GM12878 (cell line): Measurements from ENCODE around the gene NEK10. TPM values are rescaled to one million over a fixed set of nuclear protein-coding genes. Genes with fewer than 3 reads are reported as not detected.

Source experiments
- ATAC-seq: fragments of 200-7000 bp; cut with Tn5 transposase; 3 replicates; pipeline ENCODE4 v1.9.1; 2020; ENCODE audit warnings: mild to moderate bottlenecking, moderate library complexity
- BruUV-seq: library from RNA; stranded (reverse); fragments of 400-500 nt; replicated peaks from 2 replicates; lab custom pipeline; 2021; lab: Mats Ljungman, UMichigan
- CTCF ChIA-PET: fragments of 300-600 bp; sonication (Branson Sonifier 250); formaldehyde crosslinking; extraction: SDS; loops from one replicate; lab custom pipeline; 2021; ENCODE audit warnings: inconsistent platforms; lab: Yijun Ruan, JAX
- POLR2A ChIA-PET: fragments of 350-600 bp; formaldehyde crosslinking; extraction: SDS; loops from one replicate; lab custom pipeline; 2021; ENCODE audit warnings: inconsistent platforms; lab: Charles Lee
- RAD21 ChIA-PET: fragments of 300-600 bp; sonication (Branson Sonifier 250); formaldehyde crosslinking; loops from one replicate; lab custom pipeline; 2023; ENCODE audit warnings: antibody characterized with exemption; ENCODE audit not compliant: unreplicated experiment; lab: Charles Lee
- SMC1A ChIA-PET: fragments of 300-600 bp; sonication (Branson Sonifier 250); formaldehyde crosslinking; loops from one replicate; lab custom pipeline; 2023; ENCODE audit not compliant: unreplicated experiment, uncharacterized antibody; lab: Charles Lee
- DNase-seq: peaks from one replicate; pipeline ENCODE4 v3.0.0-alpha.2; 2011; ENCODE audit warnings: low read depth, low spot score
- FAIRE-seq: peaks from 3 replicates; lab custom pipeline; 2011; peaks lifted over from hg19 to GRCh38; lab: Jason Lieb, UNC
- H2AFZ ChIP-seq: 2 replicates; pipeline ENCODE4 v1.6.0; 2011; ENCODE audit warnings: low read depth, low read length, control low read depth; ENCODE audit not compliant: control insufficient read depth
- H3K27ac ChIP-seq: 2 replicates; pipeline ENCODE4 v1.5.1; 2011; ENCODE audit warnings: control low read depth; ENCODE audit not compliant: control insufficient read depth, insufficient read depth
- H3K27me3 ChIP-seq, 2 experiments: replicated peaks in 1 of 2; 2 replicates each; pipeline versions ENCODE4 v1.6.0 to v1.6.1; 2011; ENCODE audit warnings: low read length in 1 of 2; ENCODE audit not compliant: control insufficient read depth in 2 of 2, insufficient read depth in 2 of 2
- H3K36me3 ChIP-seq, 2 experiments: 2 replicates each; pipeline ENCODE4 v1.5.1; 2011; ENCODE audit warnings: low read length in 1 of 2; ENCODE audit not compliant: control insufficient read depth in 2 of 2, insufficient read depth in 2 of 2
- H3K4me1 ChIP-seq: 2 replicates; pipeline ENCODE4 v1.6.1; 2011; ENCODE audit warnings: mild to moderate bottlenecking, low read length, moderate library complexity, mixed read lengths; ENCODE audit not compliant: control insufficient read depth, insufficient read depth
- H3K4me2 ChIP-seq: 2 replicates; pipeline ENCODE4 v1.6.0; 2011; ENCODE audit warnings: control low read depth; ENCODE audit not compliant: control insufficient read depth, insufficient read depth
- H3K4me3 ChIP-seq: fragments of 200-600 bp; sonication (generic); 2 replicates; pipeline ENCODE4 v1.5.1; 2016
- H3K79me2 ChIP-seq: 2 replicates; pipeline ENCODE4 v1.6.0; 2011; ENCODE audit warnings: low read length; ENCODE audit not compliant: control insufficient read depth, insufficient read depth
- H3K9ac ChIP-seq: 2 replicates; pipeline ENCODE4 v1.8.0; 2011; ENCODE audit warnings: low read length, control low read depth, mixed read lengths; ENCODE audit not compliant: control insufficient read depth, insufficient read depth
- H3K9me3 ChIP-seq: replicated peaks from 3 replicates; pipeline ENCODE4 v1.5.1; 2011; ENCODE audit warnings: mild to moderate bottlenecking, low read length; ENCODE audit not compliant: control insufficient read depth, insufficient read depth
- H4K20me1 ChIP-seq: 2 replicates; pipeline ENCODE4 v1.6.0; 2011; ENCODE audit not compliant: control insufficient read depth, insufficient read depth
- CBX3 ChIP-seq: fragments of 200-600 bp; sonication (generic); IDR thresholded peaks from 2 replicates; pipeline ENCODE4 v1.6.1; 2016; ENCODE audit warnings: low read depth, borderline replicate concordance
- CBX5 ChIP-seq: sonication (generic); IDR thresholded peaks from 2 replicates; pipeline ENCODE4 v1.6.1; 2016; ENCODE audit warnings: low read depth, moderate library complexity, mild to moderate bottlenecking, inconsistent platforms
- CEBPB ChIP-seq, 2 experiments: fragments of 150-350 bp in 1 of 2; IDR thresholded peaks; 2 replicates each; pipeline ENCODE4 v1.6.1; 2012 to 2014; ENCODE audit warnings: low read depth in 2 of 2, low read length in 2 of 2, borderline replicate concordance in 1 of 2, inconsistent platforms in 1 of 2
- EED ChIP-seq: sonication (generic); IDR thresholded peaks from 2 replicates; pipeline ENCODE4 v1.6.1; 2016; ENCODE audit warnings: antibody characterized with exemption, low read depth
- GABPA ChIP-seq: IDR thresholded peaks from 2 replicates; pipeline ENCODE4 v1.6.1; 2014; ENCODE audit warnings: antibody characterized with exemption, low read depth, mild to moderate bottlenecking, inconsistent platforms
- IKZF1 ChIP-seq: fragments of 450-650 bp; conservative IDR thresholded peaks from 2 replicates; pipeline ENCODE4 v1.6.1; 2017; ENCODE audit warnings: antibody characterized with exemption, mild to moderate bottlenecking
- NBN ChIP-seq: fragments of 450-650 bp; IDR thresholded peaks from 2 replicates; pipeline ENCODE4 v1.6.1; 2016
- NFIC ChIP-seq: IDR thresholded peaks from 2 replicates; pipeline ENCODE4 v1.6.1; 2012; ENCODE audit warnings: low read depth, mild to moderate bottlenecking, inconsistent platforms, low read length, moderate library complexity
- NFYA ChIP-seq: IDR thresholded peaks from 2 replicates; pipeline ENCODE4 v1.6.1; 2011; ENCODE audit warnings: low read depth, mild to moderate bottlenecking, low read length, improper control_type of control experiment, borderline replicate concordance
- NFYB ChIP-seq: IDR thresholded peaks from 2 replicates; pipeline ENCODE4 v1.6.1; 2011; ENCODE audit warnings: low read depth, mild to moderate bottlenecking, low read length, improper control_type of control experiment, moderate library complexity; ENCODE audit not compliant: insufficient read depth
- NR2C1 ChIP-seq: fragments of 450-650 bp; IDR thresholded peaks from 2 replicates; pipeline ENCODE4 v1.6.1; 2017; ENCODE audit warnings: antibody characterized with exemption, mild to moderate bottlenecking, moderate library complexity
- RAD21 ChIP-seq: IDR thresholded peaks from 2 replicates; pipeline ENCODE4 v1.6.1; 2011; ENCODE audit warnings: mild to moderate bottlenecking, low read depth, low read length, moderate library complexity; ENCODE audit not compliant: insufficient read depth
- RCOR1 ChIP-seq: conservative IDR thresholded peaks from 2 replicates; pipeline ENCODE4 v1.6.1; 2012; ENCODE audit warnings: low read depth, low read length, improper control_type of control experiment
- RELB ChIP-seq: fragments of 450-650 bp; IDR thresholded peaks from 2 replicates; pipeline ENCODE4 v1.6.1; 2017; ENCODE audit warnings: low read depth, mild to moderate bottlenecking, moderate library complexity
- SIN3A ChIP-seq: IDR thresholded peaks from 2 replicates; pipeline ENCODE4 v1.6.1; 2012; ENCODE audit warnings: low read depth, low read length, improper control_type of control experiment
- SMARCA5 ChIP-seq: fragments of 450-650 bp; IDR thresholded peaks from 2 replicates; pipeline ENCODE4 v1.6.1; 2017; ENCODE audit warnings: mild to moderate bottlenecking
- SP1 ChIP-seq: IDR thresholded peaks from one replicate; pipeline ENCODE4 v1.6.1; 2011; ENCODE audit warnings: low read depth, low read length
- SREBF1 ChIP-seq: IDR thresholded peaks from 2 replicates; pipeline ENCODE4 v1.6.1; 2012; ENCODE audit warnings: mild to moderate bottlenecking, low read length
- WGBS: methylation state at CpG from one replicate; pipeline ENCODE4 v1.1.6; 2016; ENCODE audit warnings: low lambda C conversion rate; ENCODE audit not compliant: insufficient replicate concordance, insufficient coverage; ENCODE audit errors: missing lambda C conversion rate; 5-methylcytosine and 5-hydroxymethylcytosine counted together
- in situ Hi-C: fragments of 300-500 bp; cut with MboI; formaldehyde crosslinking; loops from 9 replicates; pipeline ENCODE4 v1.14.3; 2018; ENCODE audit warnings: mixed read lengths
- intact Hi-C: fragments of 100-400 bp; cut with micrococcal nuclease; formaldehyde crosslinking; loops from one replicate; pipeline ENCODE4 v1.14.2; 2022; ENCODE audit not compliant: unreplicated experiment
- polyA plus RNA-seq, 11 experiments: library from polyadenylated mRNA; depleted of rRNA in 4 of 11; unstranded in 6 of 11; stranded (reverse) in 5 of 11; fragments of >200 nt; fragmentation: Nextera tagmentation in 4 of 11; fragmentation: Illumina TruSeq in 1 of 11; extraction: Ambion mirVana in 4 of 11; extraction: Trizol in 1 of 11; gene quantifications; 1 replicate in 1 of 11; 2 replicates in 10 of 11; pipeline versions ENCODE4 v1.2.1 to v1.2.3, GENCODE V29; 2011 to 2016; ENCODE audit warnings: inconsistent platforms in 2 of 11, missing spikeins in 2 of 11, low read depth in 1 of 11
- total RNA-seq, 4 experiments: library from RNA; depleted of rRNA in 3 of 4; stranded (reverse); fragments of >200 nt in 3 of 4; fragmentation: Illumina TruSeq in 1 of 4; extraction: Trizol in 1 of 4; gene quantifications; 2 replicates each; pipeline versions ENCODE4 v1.2.1 to v1.2.3, GENCODE V29; 2013 to 2021
- TF ChIP-seq, protein P1 (sequence below): fragments of 450-650 bp; IDR thresholded peaks from 2 replicates; pipeline ENCODE4 v1.6.1; 2014; ENCODE audit warnings: mild to moderate bottlenecking
- TF ChIP-seq, protein P2 (sequence below): IDR thresholded peaks from 2 replicates; pipeline ENCODE4 v1.6.1; 2011; ENCODE audit warnings: low read depth, low read length, improper control_type of control experiment, borderline replicate concordance

Gene NEK10
- total and polyA plus RNA-seq, 10 of the 15 experiments (the other 5 are each of a cell fraction or from before 2014, with no cell fraction given): 0.06 to 0.40 (median 0.16) TPM; not detected in 2

- no peak for TF ChIP-seq RELB
- TF ChIP-seq NFYB: no peak
- TF ChIP-seq, protein P1, sequence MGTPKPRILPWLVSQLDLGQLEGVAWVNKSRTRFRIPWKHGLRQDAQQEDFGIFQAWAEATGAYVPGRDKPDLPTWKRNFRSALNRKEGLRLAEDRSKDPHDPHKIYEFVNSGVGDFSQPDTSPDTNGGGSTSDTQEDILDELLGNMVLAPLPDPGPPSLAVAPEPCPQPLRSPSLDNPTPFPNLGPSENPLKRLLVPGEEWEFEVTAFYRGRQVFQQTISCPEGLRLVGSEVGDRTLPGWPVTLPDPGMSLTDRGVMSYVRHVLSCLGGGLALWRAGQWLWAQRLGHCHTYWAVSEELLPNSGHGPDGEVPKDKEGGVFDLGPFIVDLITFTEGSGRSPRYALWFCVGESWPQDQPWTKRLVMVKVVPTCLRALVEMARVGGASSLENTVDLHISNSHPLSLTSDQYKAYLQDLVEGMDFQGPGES: no peak
- TF ChIP-seq SREBF1: no peak
- no peak for TF ChIP-seq CEBPB (IDR thresholded peaks at IDR 0.05; ENCODE audit: borderline replicate concordance in 1 of 2, low read depth in 2 of 2, low read length in 2 of 2)
- TF ChIP-seq CBX3: no peak
- TF ChIP-seq NFYA: no peak
- no peak for TF ChIP-seq RAD21
These were observed 287.1 kb downstream of the NEK10 start (continued) for GRCh38 chr3:27081992-27082607.

GRCh38 chr3:27081566-27081965 lies 287.6 kb downstream of the NEK10 start:
- BruUV-seq: no TSS peak
- Histone ChIP-seq H3K4me3 (no peak overlapping the region), H3K79me2 (no peaks in the 10 kb centered on the region), H3K9ac (no peak overlapping the region), H3K27ac (no peak overlapping the region), H2AFZ (no peak overlapping the region), H4K20me1 (no peaks in the 10 kb centered on the region), H3K4me1 (no peaks in the 10 kb centered on the region), H3K9me3 (no peaks in the 10 kb centered on the region), H3K4me2 (no peak overlapping the region), H3K27me3 (no peaks in the 10 kb centered on the region), H3K36me3 (no peaks in the 10 kb centered on the region)
- ChIA-PET POLR2A (no interaction called here), SMC1A (no interaction called here), CTCF (no interaction called here), RAD21 (no interaction called here)
- FAIRE-seq (no peak), ATAC-seq (no peak), DNase-seq (no peak)
- in situ Hi-C loops: no loop called here
- intact Hi-C loops: no loop called here
- 0% methylated on average over 5 of the region's 5 CpGs for WGBS
- TF ChIP-seq GABPA (no peak), NR2C1 (no peak), RELB (no peak), SIN3A (no peak), NFIC (no peak), CBX3 (no peak), IKZF1 (no peak), CEBPB (IDR thresholded peaks at IDR 0.05; ENCODE audit: borderline replicate concordance in 1 of 2, low read depth in 2 of 2, low read length in 2 of 2) (no peak), NBN (no peak), SP1 (no peak), CBX5 (no peak), RCOR1 (no peak), SMARCA5 (no peak), EED (no peak)
- TF ChIP-seq, protein P2, sequence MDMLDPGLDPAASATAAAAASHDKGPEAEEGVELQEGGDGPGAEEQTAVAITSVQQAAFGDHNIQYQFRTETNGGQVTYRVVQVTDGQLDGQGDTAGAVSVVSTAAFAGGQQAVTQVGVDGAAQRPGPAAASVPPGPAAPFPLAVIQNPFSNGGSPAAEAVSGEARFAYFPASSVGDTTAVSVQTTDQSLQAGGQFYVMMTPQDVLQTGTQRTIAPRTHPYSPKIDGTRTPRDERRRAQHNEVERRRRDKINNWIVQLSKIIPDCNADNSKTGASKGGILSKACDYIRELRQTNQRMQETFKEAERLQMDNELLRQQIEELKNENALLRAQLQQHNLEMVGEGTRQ: no peak
